Stimulated activated CD4-positive, alpha-beta T cell treated with anti-CD3 and anti-CD28 coated beads, TNF-alpha, amount 100 ng/mL, for 48 hours (primary cell): ENCODE results near the gene PSME2.
A peak's percentile ranks its signal among the peaks of the same experiment; 100 is the strongest.

Source experiments
- DNase-seq, 3 donors: peaks; one replicate each; pipeline ENCODE4 v3.0.0-alpha.2; 2020; ENCODE audit warnings: low read depth in 3 of 3

PSME2 gene

DNA sequence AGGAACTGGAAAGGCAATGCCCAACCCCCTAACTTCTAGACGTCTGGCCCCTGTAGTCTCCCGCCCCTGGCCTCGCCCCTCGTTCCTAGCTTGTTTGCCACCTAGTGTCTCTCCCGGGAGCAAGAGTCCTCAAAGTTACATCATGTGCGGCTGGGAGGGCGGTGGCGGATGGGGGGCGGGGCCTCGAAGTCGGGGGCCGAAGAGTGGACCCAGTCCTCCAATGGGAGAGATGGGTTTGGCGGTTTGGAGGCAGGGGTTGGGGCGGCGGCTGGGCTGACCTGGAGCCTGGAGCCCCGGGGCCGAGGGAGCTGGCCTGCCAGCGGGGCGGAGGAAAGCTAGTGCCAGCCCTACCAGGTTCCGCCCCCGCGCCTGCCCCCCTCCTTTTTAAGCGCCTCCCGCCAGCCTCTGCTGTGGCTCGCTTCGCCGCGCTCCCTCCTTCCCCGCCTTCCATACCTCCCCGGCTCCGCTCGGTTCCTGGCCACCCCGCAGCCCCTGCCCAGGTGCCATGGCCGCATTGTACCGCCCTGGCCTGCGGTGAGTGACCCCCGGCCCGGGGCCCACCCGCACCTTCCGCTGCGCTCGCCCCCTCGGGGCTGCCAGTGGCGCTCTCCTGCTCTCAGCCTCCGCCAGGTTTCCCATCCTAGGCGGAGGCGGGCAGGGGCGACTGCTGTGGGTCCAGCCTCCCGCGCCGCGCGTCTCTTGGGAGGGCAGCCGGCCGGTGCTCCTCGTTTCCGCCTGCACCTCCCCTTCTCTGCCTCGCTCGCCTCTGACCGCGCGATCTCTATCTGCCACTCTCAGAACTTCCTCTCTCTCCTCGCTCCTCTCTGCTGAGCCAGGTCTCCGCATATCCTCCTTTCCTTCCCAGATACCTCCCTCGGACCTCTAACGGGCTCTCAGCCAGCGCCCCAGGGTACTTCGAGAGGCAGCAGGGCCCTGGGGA is 52.2 kb downstream of the PSME2 start, which contains the start of gene PCK2:
TSS of gene PCK2 (plus strand) at position 411 of the 940 bp plus-strand sequence. CDS start at position 506, 95 bp downstream.
- peak; percentile 74 to 91 (median 85) for DNase-seq
